ENCODE results near the gene ROBO4.

Gene ROBO4

GRCh38 chr11:124859171-124859570 is 38.5 kb downstream of the ROBO4 start:
- FAIRE-seq (no peak), DNase-seq (ENCODE audit: insufficient read length, low spot score) (no peak)

- FAIRE-seq: no peak
Observed at GRCh38 chr11:124846070-124846673, 51.5 kb downstream of the ROBO4 start.

GRCh38 chr11:124844664-124845079 is 53.0 kb downstream of the ROBO4 start:
- no peak for DNase-seq (ENCODE audit: insufficient read length, low spot score)

More at GRCh38 chr11:124846070-124846673, 51.5 kb downstream of the ROBO4 start:
- no peak for DNase-seq (ENCODE audit: insufficient read length, low spot score)

GRCh38 chr11:124843616-124843910 is 54.1 kb downstream of the ROBO4 start:
- FAIRE-seq: no peak

More at GRCh38 chr11:124844664-124845079, 53.0 kb downstream of the ROBO4 start:
- FAIRE-seq: no peak

GRCh38 chr11:124842305-124842704 is 55.4 kb downstream of the ROBO4 start:
- no peak for FAIRE-seq
- no peak for DNase-seq (ENCODE audit: insufficient read length, low spot score)

More at GRCh38 chr11:124843616-124843910, 54.1 kb downstream of the ROBO4 start:
- DNase-seq (ENCODE audit: insufficient read length, low spot score): no peak

- DNase-seq (ENCODE audit: insufficient read length, low spot score) (no peak), FAIRE-seq (no peak)
Observed at GRCh38 chr11:124841840-124842239, 55.8 kb downstream of the ROBO4 start.

GRCh38 chr11:124841201-124841600 is 56.5 kb downstream of the ROBO4 start:
- DNase-seq (ENCODE audit: insufficient read length, low spot score) (no peak), FAIRE-seq (no peak)

GRCh38 chr11:124840666-124841065 is 57.0 kb downstream of the ROBO4 start:
- FAIRE-seq: no peak

GRCh38 chr11:124839972-124840621 is 57.6 kb downstream of the ROBO4 start:
- FAIRE-seq (no peak), DNase-seq (ENCODE audit: insufficient read length, low spot score) (no peak)

More at GRCh38 chr11:124840666-124841065, 57.0 kb downstream of the ROBO4 start:
- DNase-seq (ENCODE audit: insufficient read length, low spot score): no peak

GRCh38 chr11:124839128-124839971 is 58.3 kb downstream of the ROBO4 start:
- no peak for DNase-seq (ENCODE audit: insufficient read length, low spot score)
- no peak for FAIRE-seq

- FAIRE-seq (no peak), DNase-seq (ENCODE audit: insufficient read length, low spot score) (no peak)
Observed at GRCh38 chr11:124838805-124839127, 58.9 kb downstream of the ROBO4 start.

GRCh38 chr11:124837491-124837856 is 60.2 kb downstream of the ROBO4 start:
- FAIRE-seq: no peak
- no peak for DNase-seq (ENCODE audit: insufficient read length, low spot score)

GRCh38 chr11:124835918-124836317 is 61.7 kb downstream of the ROBO4 start:
- no peak for DNase-seq (ENCODE audit: insufficient read length, low spot score)
- no peak for FAIRE-seq

GRCh38 chr11:124834526-124835180 is 63.0 kb downstream of the ROBO4 start:
- DNase-seq (ENCODE audit: insufficient read length, low spot score) (no peak), FAIRE-seq (no peak)
